Adrenal gland (tissue), 5 donors: ENCODE data around the gene PTPRN2.

Experiments used
- POLR2A ChIP-seq, 2 donors: fragments of 450-650 bp; IDR thresholded peaks; one replicate each; pipeline ENCODE4 v1.6.1; 2017; ENCODE audit warnings: antibody characterized with exemption in 2 of 2, mild to moderate bottlenecking in 2 of 2, moderate library complexity in 1 of 2
- TF ChIP-seq, protein P1 (sequence below), 6 experiments: fragments of 450-650 bp in 4 of 6; fragments of 200-600 bp in 2 of 6; sonication (generic) in 1 of 6; IDR thresholded peaks; 1 replicate in 5 of 6; 2 replicates in 1 of 6; pipeline versions ENCODE4 v1.5.1 to v1.8.0; 2016 to 2021; ENCODE audit warnings: antibody characterized with exemption in 6 of 6, mild to moderate bottlenecking in 2 of 6, moderate library complexity in 1 of 6
- donor health status: DM: no; HTN: no; CAD: no.

DNA sequence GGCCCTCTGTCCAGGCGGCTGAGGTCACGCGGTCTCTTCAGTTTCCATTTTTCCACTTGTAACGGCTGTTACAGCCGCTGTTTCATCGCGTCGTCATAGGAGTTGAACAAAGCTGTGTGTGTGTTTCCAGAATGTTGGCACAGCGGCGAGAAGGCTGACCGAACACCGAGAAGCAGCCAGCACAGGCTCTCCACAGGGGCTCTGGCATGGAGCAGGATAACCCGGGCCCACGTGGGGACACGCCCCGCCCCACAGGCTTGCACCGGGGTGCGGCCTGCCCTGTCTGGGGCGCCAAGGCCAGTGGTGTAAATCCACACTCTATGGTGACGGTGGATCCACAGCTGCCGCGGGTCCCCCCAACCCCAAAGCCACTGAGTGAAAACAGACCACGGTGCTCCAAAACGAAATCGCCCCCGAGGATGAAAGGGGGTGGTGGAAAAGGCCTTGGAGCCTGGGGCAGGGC lies 802.6 kb downstream of the PTPRN2 start:
- TF ChIP-seq POLR2A (IDR thresholded peaks at IDR 0.05) = no peak
- TF ChIP-seq, protein P1, sequence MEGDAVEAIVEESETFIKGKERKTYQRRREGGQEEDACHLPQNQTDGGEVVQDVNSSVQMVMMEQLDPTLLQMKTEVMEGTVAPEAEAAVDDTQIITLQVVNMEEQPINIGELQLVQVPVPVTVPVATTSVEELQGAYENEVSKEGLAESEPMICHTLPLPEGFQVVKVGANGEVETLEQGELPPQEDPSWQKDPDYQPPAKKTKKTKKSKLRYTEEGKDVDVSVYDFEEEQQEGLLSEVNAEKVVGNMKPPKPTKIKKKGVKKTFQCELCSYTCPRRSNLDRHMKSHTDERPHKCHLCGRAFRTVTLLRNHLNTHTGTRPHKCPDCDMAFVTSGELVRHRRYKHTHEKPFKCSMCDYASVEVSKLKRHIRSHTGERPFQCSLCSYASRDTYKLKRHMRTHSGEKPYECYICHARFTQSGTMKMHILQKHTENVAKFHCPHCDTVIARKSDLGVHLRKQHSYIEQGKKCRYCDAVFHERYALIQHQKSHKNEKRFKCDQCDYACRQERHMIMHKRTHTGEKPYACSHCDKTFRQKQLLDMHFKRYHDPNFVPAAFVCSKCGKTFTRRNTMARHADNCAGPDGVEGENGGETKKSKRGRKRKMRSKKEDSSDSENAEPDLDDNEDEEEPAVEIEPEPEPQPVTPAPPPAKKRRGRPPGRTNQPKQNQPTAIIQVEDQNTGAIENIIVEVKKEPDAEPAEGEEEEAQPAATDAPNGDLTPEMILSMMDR (IDR thresholded peaks at IDR 0.05) = no peak
